Stimulated activated memory B cell treated with anti-CD40 and anti-IgM and Interleukin-4, amounts not matched to agents 10 μg/mL and 1 μg/mL and 100 μg/mL, for 72 hours (primary cell): Measurements from ENCODE around the gene SMIM43.

Source experiments
- ATAC-seq: fragments of 150-1000 bp; cut with Tn5 transposase; 2 replicates; pipeline ENCODE4 v1.10.0; 2021
- H3K27ac Mint-ChIP-seq: one replicate; pipeline ENCODE4 v1.8.0; 2022; ENCODE audit warnings: mild to moderate bottlenecking, mixed read lengths
- H3K27me3 Mint-ChIP-seq: one replicate; pipeline ENCODE4 v1.8.0; 2022; ENCODE audit warnings: mixed read lengths
- H3K36me3 Mint-ChIP-seq: one replicate; pipeline ENCODE4 v1.8.0; 2022; ENCODE audit warnings: mixed read lengths
- H3K4me1 Mint-ChIP-seq: one replicate; pipeline ENCODE4 v1.8.0; 2022; ENCODE audit warnings: mixed read lengths
- H3K4me3 Mint-ChIP-seq: one replicate; pipeline ENCODE4 v1.8.0; 2022; ENCODE audit warnings: mild to moderate bottlenecking, moderate library complexity, mixed read lengths
- H3K9me3 Mint-ChIP-seq: one replicate; pipeline ENCODE4 v1.8.0; 2022; ENCODE audit warnings: mixed read lengths

SMIM43 gene

DNA sequence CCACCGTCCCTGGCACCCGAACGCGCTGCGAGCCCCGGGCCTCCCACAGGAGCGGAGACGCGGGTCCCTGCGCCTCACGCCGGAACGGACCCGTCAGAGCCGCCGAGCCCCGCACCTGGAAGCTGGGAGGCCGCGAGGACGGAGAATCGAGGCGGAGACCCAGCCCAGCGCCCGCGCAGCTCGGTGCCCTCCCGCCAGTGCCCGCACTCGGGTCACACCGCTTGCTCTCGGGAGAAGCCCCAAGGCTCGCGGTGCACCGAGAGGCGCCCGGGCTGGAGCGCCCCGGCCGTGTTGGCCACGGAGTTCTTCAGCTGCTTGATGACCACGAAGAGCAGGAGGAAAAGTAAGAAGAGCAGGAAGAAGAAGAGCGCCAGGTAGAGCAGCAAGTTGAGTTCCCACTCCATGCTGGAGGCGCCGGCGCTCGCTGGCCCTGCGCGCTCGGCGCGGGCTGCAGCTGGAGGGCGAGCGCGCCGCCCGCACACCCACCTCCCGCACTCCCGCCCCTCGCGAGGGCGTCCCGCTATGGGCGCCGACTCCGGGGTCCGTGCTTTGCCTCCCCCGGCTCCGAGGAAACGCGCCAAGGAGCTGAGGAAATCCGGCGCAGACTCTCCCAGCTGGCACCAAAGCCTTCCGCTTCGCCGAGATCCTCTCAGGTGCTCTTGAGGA lies at the start of gene SMIM43:
Gene SMIM43, minus strand, starts transcription at position 463 of the 666 bp plus-strand sequence. Its CDS starts 59 bp downstream, at position 404.
- ATAC-seq: no peak
- Mint-ChIP-seq H3K27ac (no peak within 1 kb of the TSS), H3K9me3 (no peaks in the 10 kb centered on the region), H3K4me3 (peak within 1 kb of the TSS; percentile 29), H3K4me1 (no peaks in the 10 kb centered on the region), H3K36me3 (no peaks in the 10 kb centered on the region), H3K27me3 (peaks cover 64% of the 10 kb centered on the region)

DNA sequence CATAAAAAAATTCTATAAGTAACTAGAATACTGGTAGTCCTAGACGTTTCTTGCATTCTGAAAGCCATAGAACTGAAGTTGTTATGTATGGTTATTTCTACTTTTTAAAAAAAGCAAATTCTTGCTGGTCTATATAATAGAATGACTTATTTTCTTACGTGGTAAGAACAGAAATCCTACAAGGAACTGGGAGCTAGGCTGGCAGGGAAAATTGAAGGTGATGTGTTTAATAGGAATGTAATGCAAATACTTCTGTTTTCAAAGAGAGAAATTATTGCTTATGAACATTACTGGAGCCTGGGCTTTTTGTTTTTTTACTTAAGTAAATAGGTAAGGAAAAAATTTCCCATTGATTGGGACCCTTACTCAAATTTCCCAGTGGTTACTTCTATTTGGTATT lies 49.8 kb upstream of the SMIM43 start:
- no peaks in the 10 kb centered on the region for H3K9me3 Mint-ChIP-seq
- no peak overlapping the region for H3K27ac Mint-ChIP-seq
- peaks cover 34% of the 10 kb centered on the region for H3K36me3 Mint-ChIP-seq
- H3K27me3 Mint-ChIP-seq: no peaks in the 10 kb centered on the region
- H3K4me3 Mint-ChIP-seq: no peak overlapping the region
- no peaks in the 10 kb centered on the region for H3K4me1 Mint-ChIP-seq
- ATAC-seq: no peak

DNA sequence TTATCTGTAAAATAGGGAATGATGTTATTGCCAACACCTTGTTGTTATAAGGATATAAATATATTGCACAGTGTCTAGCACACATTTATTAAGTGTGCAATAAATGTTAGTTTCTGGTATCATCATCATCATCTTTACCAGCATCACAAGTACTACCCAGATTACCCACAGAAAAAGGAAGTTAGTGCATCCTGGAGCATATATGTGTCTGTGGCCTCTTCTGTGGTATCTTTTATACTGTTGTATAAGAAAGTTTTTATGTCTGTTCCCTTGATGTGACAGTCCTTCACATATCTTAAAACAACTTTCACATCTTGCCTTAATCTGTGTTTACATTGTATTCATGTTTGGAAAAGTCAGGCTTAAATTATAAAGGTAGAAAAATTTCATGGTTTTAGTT lies 46.2 kb upstream of the SMIM43 start:
- peaks cover 49% of the 10 kb centered on the region for H3K36me3 Mint-ChIP-seq
- no peak overlapping the region for H3K4me3 Mint-ChIP-seq
- no peak overlapping the region for H3K27ac Mint-ChIP-seq
- no peaks in the 10 kb centered on the region for H3K4me1 Mint-ChIP-seq
- H3K27me3 Mint-ChIP-seq: no peaks in the 10 kb centered on the region
- H3K9me3 Mint-ChIP-seq: no peaks in the 10 kb centered on the region
- no peak for ATAC-seq

DNA sequence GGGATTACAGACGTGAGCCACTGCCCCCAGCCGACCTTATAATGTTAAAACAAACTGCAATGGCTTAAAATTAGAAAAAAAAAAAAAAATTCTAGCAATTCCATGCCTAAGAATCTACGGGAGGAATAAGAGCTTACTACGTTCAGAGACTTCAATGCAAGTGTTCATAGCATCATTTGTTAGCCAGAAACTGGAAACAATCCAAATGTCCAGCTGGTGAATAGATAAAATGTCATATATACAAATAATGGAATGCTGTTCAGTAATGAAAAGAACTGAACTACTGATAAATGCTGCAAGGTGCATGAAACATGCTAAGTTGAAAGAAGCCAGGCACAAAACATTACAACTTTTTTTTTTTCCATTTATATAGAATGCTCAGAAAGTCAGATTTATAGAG lies 41.4 kb upstream of the SMIM43 start:
- no peaks in the 10 kb centered on the region for H3K27me3 Mint-ChIP-seq
- H3K9me3 Mint-ChIP-seq: no peaks in the 10 kb centered on the region
- peaks cover 24% of the 10 kb centered on the region for H3K4me1 Mint-ChIP-seq
- ATAC-seq: no peak
- H3K4me3 Mint-ChIP-seq: no peak overlapping the region
- peaks cover 41% of the 10 kb centered on the region for H3K36me3 Mint-ChIP-seq
- no peak overlapping the region for H3K27ac Mint-ChIP-seq

DNA sequence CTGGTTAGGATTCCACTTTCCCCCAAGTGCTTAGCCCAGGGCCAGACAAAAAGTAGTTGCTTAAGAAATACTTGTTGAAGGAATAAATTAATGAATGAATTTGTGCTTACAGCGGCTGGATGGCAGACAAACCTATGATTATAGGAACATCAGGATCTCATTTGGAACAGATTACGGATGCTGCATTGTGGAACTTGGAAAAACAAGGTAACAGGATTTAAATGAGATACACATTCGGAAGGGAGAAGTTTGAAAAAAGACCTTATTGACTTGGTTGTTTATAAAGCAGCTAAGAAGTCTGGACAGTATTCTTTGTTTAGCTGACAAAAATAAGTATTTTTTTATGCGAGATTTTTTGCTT lies 36.7 kb upstream of the SMIM43 start:
- Mint-ChIP-seq H3K36me3 (peaks cover 16% of the 10 kb centered on the region), H3K27ac (peak overlapping the region; percentile 95), H3K4me3 (peak overlapping the region; percentile 86), H3K9me3 (no peaks in the 10 kb centered on the region), H3K27me3 (no peaks in the 10 kb centered on the region), H3K4me1 (peaks cover 30% of the 10 kb centered on the region)
- ATAC-seq: no peak

DNA sequence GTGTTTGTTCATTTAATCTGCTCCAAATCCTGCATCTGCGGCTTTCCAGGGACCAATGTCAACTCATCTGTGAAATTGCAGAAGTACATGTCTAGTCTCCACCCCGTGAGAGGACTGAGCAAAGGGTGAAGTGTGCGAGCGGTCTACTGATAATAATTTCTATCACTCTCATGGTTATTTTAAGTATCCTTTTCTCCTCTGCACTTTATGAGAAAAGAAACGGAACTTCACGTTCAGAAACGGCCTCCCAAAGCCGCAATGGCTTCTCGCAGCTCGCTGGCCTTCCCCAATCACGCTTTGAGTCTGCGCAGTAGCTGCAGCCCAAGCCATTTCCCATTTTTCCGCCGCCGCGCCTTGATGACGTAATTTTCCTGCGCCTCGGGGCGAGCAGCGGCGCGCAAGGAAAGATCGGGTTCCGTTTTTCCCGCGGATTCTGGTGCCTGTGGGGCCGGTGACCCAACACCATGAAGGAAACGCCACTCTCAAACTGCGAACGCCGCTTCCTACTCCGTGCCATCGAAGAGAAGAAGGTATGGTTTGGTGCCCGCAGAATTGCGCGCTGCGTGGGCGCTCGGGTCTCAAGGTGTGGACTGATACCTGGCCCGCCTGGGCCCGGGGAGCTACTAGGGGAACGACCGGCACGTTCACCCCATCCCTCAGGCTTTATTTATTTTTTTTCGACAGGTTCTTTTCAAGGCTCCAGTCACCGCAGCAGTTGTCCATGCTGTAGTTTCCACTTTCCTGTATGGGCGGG lies 36.2 kb upstream of the SMIM43 start, which contains the start of gene EXOSC9:
Gene EXOSC9, plus strand, starts transcription at position 363 of the 754 bp plus-strand sequence. Its CDS starts 102 bp downstream, at position 465.
- peaks cover 11% of the 10 kb centered on the region for H3K36me3 Mint-ChIP-seq
- peak; percentile 83 for ATAC-seq
- H3K4me3 Mint-ChIP-seq: peak within 1 kb of the TSS; percentile 86
- H3K27ac Mint-ChIP-seq: peak within 1 kb of the TSS; percentile 95
- H3K4me1 Mint-ChIP-seq: peaks cover 30% of the 10 kb centered on the region
- no peaks in the 10 kb centered on the region for H3K9me3 Mint-ChIP-seq
- H3K27me3 Mint-ChIP-seq: no peaks in the 10 kb centered on the region

DNA sequence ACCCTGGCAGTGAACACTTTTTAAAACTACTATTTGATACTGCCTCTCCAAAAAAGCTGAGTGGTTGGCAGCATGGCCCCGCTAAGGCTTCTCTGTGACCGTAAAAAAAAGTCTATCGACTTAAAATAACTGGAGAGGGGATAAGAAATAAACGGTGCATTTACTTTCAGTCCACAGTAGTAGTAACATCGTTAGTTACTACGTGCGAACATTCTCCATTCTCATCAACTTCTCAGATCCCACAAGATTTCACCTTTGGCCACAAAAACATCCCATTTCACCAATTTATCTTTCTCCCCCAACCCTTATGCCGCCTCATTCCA lies 35.6 kb upstream of the SMIM43 start:
- Mint-ChIP-seq H3K36me3 (peaks cover 10% of the 10 kb centered on the region), H3K4me1 (peaks cover 32% of the 10 kb centered on the region), H3K27ac (peak overlapping the region; percentile 95), H3K9me3 (no peaks in the 10 kb centered on the region), H3K27me3 (no peaks in the 10 kb centered on the region), H3K4me3 (peak overlapping the region; percentile 86)
- ATAC-seq: peak; percentile 49

DNA sequence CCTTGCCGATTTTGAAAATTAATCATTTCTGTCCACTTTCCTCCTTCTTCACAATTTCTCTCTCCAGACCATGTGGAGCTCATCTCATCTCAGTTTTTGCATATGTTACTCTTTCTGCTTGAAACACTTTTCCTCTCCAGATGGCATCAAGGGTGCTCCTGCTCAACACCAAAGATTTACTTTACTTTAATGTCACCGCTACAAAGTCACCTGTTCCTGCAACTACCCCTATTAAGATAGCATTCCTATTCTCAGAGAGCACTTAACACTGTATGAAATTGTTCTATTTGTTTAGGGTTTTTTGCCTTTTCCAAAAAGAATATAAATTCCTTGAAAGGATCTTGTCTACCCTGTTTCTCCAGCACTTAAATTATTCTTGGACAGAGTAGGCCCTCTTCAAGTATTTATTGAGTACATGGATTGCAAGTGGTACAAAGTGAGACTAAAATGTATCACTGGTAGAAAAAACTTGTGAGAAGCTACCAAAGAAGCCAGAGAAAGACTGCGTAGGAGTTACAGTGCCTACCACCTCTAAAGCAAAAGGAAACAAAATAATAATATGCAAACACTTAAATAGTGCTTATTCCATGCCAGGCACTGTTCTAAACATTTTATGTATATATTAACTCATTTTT lies 35.0 kb upstream of the SMIM43 start:
- no peaks in the 10 kb centered on the region for H3K9me3 Mint-ChIP-seq
- peaks cover 4% of the 10 kb centered on the region for H3K36me3 Mint-ChIP-seq
- peaks cover 32% of the 10 kb centered on the region for H3K4me1 Mint-ChIP-seq
- no peaks in the 10 kb centered on the region for H3K27me3 Mint-ChIP-seq
- H3K4me3 Mint-ChIP-seq: no peak overlapping the region
- ATAC-seq: no peak
- peak overlapping the region; percentile 95 for H3K27ac Mint-ChIP-seq

DNA sequence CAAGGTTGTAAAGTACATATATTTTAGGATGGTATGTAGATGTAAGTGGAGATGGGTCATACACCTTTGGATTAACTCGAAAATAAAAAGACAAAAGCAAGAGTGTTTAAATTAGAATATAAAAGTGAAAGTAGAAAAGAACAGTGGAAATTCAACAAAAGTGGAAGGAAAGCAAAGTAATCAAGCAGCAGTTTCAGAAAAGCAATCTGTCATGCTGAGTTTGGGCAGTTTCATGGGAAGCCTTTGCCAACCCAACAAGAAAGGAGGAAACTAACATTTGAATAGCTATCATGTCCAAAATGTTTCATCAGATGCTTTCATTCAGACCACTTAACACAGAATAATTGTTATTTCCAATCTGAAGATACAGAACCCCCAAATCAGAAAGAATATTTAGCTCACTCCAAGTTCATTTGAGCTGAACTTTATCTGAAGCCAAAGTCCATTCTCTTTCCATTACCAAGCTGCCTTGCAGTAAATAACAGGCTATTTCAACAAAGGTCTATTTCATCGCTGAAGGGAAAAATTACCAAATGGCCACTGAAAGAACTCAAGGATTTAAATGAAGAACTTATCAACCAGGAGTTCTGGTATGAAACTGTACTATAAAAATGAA lies 34.4 kb upstream of the SMIM43 start:
- Mint-ChIP-seq H3K27ac (no peak overlapping the region), H3K9me3 (no peaks in the 10 kb centered on the region), H3K27me3 (no peaks in the 10 kb centered on the region), H3K4me1 (peaks cover 29% of the 10 kb centered on the region), H3K4me3 (no peak overlapping the region), H3K36me3 (no peaks in the 10 kb centered on the region)
- ATAC-seq: no peak

DNA sequence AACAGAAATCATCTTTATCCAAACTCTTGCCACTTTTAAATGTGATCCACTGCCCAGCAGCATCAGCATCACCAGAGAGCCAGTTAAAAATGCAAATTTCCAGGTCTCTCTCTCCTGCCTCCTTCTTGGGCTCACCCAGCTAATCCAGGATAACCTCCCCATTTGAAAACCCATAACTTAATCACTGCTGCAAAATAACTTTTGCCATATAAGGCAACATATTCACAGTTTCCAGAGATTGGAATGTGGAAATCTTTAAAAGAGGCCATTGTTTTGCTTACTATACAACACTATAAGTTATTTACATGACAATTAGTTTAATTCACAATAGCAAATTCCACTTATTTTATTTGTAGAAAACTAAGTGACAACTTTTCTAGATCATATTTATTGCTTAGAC lies 31.3 kb upstream of the SMIM43 start:
- H3K36me3 Mint-ChIP-seq: no peaks in the 10 kb centered on the region
- no peaks in the 10 kb centered on the region for H3K9me3 Mint-ChIP-seq
- ATAC-seq: no peak
- peaks cover 14% of the 10 kb centered on the region for H3K4me1 Mint-ChIP-seq
- H3K27me3 Mint-ChIP-seq: peaks cover under 1% of the 10 kb centered on the region
- H3K27ac Mint-ChIP-seq: peak overlapping the region; percentile 28
- no peak overlapping the region for H3K4me3 Mint-ChIP-seq

DNA sequence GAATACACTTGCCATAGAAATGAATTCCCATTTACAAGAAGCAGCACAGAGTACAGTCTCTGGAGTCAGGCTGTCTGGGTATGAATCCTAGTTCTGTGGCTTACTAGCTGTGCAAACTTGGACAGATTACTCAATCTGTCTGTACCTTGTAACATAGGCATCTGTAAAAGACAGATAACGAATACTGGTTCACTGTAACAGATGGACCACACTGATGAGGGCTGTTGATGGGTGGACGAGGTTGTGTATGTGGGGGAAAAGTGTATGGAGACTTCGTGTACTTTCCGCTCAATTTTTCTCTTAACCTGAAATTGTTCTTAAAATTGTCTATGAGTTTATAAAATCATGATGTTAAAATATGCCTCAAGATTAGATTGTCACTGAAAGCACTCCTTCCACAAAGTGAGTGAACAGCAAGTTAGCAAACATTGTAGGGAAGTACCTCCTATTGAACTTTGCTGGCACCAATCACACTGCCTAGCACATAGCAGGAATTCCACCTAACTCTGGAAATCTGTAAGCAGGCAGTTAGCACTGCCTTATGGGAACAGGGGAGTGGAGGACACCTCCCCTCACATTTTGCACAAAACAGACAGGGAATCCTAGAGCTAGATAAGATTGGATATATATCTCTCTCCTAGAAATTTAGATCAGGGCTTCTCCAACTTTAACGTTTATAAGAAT lies 29.7 kb upstream of the SMIM43 start:
- H3K36me3 Mint-ChIP-seq: no peaks in the 10 kb centered on the region
- ATAC-seq: no peak
- H3K4me3 Mint-ChIP-seq: no peak overlapping the region
- H3K27ac Mint-ChIP-seq: peak overlapping the region; percentile 28
- peaks cover 14% of the 10 kb centered on the region for H3K4me1 Mint-ChIP-seq
- H3K27me3 Mint-ChIP-seq: peaks cover 13% of the 10 kb centered on the region
- H3K9me3 Mint-ChIP-seq: no peaks in the 10 kb centered on the region

DNA sequence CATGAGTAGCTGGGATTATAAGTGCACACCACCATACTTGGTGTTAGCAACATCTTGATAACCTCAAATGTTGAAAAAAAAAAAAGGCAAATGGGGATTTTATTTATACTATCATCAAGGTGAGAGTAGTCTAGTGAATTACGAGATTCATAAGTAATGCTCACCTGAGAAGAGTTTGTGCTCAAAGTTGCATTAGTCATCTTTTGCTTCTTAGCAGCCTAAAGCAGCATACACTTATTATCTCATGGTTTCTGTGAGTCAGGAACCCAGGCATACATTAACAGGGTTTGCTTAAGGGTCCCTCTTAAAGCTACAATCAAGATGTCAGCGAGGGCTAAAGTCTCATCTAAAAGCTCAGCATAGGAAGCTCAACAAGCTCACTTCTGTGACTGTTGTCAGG lies 28.0 kb upstream of the SMIM43 start:
- H3K36me3 Mint-ChIP-seq: no peaks in the 10 kb centered on the region
- H3K9me3 Mint-ChIP-seq: no peaks in the 10 kb centered on the region
- H3K27me3 Mint-ChIP-seq: peaks cover 25% of the 10 kb centered on the region
- peaks cover 8% of the 10 kb centered on the region for H3K4me1 Mint-ChIP-seq
- ATAC-seq: no peak
- no peak overlapping the region for H3K4me3 Mint-ChIP-seq
- H3K27ac Mint-ChIP-seq: no peak overlapping the region

DNA sequence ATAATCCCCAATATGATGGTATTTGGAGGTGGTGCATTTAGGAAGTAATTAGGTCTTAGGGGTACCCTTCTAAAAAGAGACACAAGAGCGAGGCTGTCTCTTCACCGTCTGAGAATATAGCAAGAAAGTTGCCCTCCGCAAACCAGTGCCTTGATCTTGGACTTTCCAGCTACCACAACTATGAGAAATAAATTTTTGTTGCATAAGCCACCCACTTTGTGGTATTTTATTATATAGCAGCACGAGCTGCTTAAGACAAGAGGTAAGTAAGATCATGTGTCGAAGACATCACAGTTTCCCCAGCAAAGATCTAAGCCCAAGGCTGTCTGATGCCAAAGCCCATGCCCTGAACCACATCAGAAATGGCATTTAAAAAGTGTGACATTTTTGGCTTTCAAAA lies 26.5 kb upstream of the SMIM43 start:
- Mint-ChIP-seq H3K27ac (no peak overlapping the region), H3K9me3 (no peaks in the 10 kb centered on the region), H3K4me1 (peaks cover 8% of the 10 kb centered on the region), H3K4me3 (no peak overlapping the region), H3K27me3 (peaks cover 34% of the 10 kb centered on the region), H3K36me3 (no peaks in the 10 kb centered on the region)
- no peak for ATAC-seq

DNA sequence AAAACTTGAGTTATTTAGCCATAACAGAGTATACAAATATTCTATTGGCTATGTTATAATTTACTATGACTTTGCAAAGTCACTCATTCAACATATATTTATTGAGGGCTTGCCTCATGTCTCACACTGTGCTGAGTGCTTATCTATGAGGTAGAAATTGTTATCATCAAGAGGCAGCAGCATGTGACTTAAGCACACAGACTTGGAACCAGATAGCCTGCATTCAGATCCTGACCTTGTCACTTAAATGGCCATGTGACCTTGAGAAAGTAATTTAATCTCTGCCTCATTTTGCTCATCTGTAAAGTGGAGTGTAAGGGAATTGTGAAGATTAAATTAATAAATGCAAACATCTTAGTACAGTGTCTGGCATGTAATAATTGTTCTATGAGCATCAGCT lies 26.0 kb upstream of the SMIM43 start:
- H3K4me3 Mint-ChIP-seq: no peak overlapping the region
- no peak overlapping the region for H3K27ac Mint-ChIP-seq
- peaks cover 8% of the 10 kb centered on the region for H3K4me1 Mint-ChIP-seq
- no peaks in the 10 kb centered on the region for H3K36me3 Mint-ChIP-seq
- ATAC-seq: no peak
- H3K27me3 Mint-ChIP-seq: peaks cover 34% of the 10 kb centered on the region
- no peaks in the 10 kb centered on the region for H3K9me3 Mint-ChIP-seq
